ENCODE measurements around the gene WWOX.

The WWOX gene

DNA sequence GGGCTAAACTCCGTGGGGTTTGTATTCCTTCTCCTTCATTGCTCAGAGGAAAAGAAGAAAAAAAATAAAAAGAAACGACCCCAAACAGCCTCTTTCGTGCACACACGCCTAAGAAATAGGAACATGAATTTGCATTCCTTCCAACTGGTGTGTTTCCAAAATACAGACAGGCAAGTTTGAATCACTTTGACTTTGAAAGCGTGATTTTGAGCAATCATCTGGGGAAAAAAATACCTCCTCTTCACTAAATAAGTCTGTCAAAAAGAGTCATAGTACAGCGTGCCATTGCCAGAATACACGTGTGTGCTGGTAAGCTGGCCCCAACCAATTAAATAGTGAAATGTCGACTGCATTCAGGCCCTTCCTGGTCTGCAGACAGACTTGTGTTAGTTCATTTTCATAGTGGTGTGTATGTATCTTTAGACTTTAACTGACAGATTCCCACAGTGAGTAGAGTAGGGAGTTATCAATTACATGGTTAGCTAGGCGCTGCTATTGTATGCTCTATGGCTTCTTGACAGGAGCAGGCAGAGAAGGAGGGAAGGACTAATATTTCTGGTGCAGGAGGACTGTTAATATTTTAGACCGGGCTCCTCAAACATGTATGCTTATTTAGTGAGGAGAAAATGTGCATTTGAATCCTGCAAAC is 882.8 kb downstream of the WWOX start:
- no peak for DNase-seq (ENCODE audit: low read depth)
- no peak overlapping the region for H3K4me3 ChIP-seq (ENCODE audit: low read depth, low read length)
- TF ChIP-seq POLR2A (IDR thresholded peaks at IDR 0.05; ENCODE audit: extremely low read depth, insufficient read length) = no peak
- no peak for TF ChIP-seq MYC (IDR thresholded peaks at IDR 0.05; ENCODE audit: low read depth, low read length)
- TF ChIP-seq, protein P1, sequence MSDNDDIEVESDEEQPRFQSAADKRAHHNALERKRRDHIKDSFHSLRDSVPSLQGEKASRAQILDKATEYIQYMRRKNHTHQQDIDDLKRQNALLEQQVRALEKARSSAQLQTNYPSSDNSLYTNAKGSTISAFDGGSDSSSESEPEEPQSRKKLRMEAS (IDR thresholded peaks at IDR 0.05; ENCODE audit: low read depth, low read length) = no peak
- TF ChIP-seq, protein P2, sequence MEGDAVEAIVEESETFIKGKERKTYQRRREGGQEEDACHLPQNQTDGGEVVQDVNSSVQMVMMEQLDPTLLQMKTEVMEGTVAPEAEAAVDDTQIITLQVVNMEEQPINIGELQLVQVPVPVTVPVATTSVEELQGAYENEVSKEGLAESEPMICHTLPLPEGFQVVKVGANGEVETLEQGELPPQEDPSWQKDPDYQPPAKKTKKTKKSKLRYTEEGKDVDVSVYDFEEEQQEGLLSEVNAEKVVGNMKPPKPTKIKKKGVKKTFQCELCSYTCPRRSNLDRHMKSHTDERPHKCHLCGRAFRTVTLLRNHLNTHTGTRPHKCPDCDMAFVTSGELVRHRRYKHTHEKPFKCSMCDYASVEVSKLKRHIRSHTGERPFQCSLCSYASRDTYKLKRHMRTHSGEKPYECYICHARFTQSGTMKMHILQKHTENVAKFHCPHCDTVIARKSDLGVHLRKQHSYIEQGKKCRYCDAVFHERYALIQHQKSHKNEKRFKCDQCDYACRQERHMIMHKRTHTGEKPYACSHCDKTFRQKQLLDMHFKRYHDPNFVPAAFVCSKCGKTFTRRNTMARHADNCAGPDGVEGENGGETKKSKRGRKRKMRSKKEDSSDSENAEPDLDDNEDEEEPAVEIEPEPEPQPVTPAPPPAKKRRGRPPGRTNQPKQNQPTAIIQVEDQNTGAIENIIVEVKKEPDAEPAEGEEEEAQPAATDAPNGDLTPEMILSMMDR (IDR thresholded peaks at IDR 0.05; ENCODE audit: low read depth, low read length) = no peak

DNA sequence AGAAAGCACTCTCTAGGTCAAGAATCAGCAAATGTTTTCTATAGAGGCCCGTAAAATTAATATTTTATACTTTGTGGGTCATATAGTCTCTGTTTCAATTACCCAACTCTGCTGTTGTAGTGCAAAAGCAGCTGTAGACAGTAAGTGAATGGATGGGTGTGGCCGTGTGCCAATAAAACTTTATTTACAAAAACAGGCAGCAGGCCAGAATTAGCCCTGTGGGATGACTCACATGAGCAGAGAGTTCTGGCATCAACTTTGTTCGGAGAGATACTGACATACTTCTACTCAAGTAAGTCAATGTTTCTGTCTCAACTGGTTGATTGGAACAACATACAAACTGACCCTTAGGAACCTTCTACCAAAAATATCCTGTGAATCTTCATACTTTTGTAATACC is 884.9 kb downstream of the WWOX start:
- TF ChIP-seq, protein P2 (IDR thresholded peaks at IDR 0.05; ENCODE audit: low read depth, low read length) = no peak
- no peak for TF ChIP-seq MYC (IDR thresholded peaks at IDR 0.05; ENCODE audit: low read depth, low read length)
- TF ChIP-seq POLR2A (IDR thresholded peaks at IDR 0.05; ENCODE audit: extremely low read depth, insufficient read length) = no peak
- TF ChIP-seq, protein P1 (IDR thresholded peaks at IDR 0.05; ENCODE audit: low read depth, low read length) = no peak
- no peak for DNase-seq (ENCODE audit: low read depth)
- H3K4me3 ChIP-seq (ENCODE audit: low read depth, low read length) = no peak overlapping the region

DNA sequence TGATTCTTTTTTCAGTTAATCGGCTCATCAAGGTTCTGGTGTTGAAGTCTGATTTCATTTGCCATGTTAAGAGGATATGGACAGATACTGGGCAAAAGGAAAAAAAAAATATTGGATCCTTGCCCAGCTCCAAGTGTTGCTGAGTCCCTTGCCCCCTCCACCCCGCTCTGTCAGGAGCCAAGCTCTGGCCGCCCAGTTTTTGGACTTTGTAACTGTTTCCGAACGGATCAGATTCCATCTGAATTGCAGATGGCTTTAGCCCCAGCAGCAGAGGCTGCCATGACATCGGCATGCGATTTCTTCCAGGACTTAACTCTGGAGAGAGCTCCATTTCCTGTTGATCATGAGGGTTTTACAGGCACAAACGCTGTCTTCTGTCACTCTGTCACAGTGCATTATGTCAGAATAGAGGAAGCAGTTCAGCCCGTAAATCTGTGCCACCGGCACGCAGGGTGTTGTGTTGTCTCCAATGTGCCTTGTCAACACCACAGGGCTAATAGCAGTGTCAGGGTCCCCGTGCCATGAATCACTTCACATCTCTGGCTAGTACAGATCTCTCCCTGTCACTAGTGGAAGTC is 885.5 kb downstream of the WWOX start:
- TF ChIP-seq, protein P2 (IDR thresholded peaks at IDR 0.05; ENCODE audit: low read depth, low read length) = no peak
- TF ChIP-seq, protein P1 (IDR thresholded peaks at IDR 0.05; ENCODE audit: low read depth, low read length) = no peak
- TF ChIP-seq MYC (IDR thresholded peaks at IDR 0.05; ENCODE audit: low read depth, low read length) (no peak), POLR2A (IDR thresholded peaks at IDR 0.05; ENCODE audit: extremely low read depth, insufficient read length) (no peak)
- H3K4me3 ChIP-seq (ENCODE audit: low read depth, low read length) = no peak overlapping the region
- no peak for DNase-seq (ENCODE audit: low read depth)

DNA sequence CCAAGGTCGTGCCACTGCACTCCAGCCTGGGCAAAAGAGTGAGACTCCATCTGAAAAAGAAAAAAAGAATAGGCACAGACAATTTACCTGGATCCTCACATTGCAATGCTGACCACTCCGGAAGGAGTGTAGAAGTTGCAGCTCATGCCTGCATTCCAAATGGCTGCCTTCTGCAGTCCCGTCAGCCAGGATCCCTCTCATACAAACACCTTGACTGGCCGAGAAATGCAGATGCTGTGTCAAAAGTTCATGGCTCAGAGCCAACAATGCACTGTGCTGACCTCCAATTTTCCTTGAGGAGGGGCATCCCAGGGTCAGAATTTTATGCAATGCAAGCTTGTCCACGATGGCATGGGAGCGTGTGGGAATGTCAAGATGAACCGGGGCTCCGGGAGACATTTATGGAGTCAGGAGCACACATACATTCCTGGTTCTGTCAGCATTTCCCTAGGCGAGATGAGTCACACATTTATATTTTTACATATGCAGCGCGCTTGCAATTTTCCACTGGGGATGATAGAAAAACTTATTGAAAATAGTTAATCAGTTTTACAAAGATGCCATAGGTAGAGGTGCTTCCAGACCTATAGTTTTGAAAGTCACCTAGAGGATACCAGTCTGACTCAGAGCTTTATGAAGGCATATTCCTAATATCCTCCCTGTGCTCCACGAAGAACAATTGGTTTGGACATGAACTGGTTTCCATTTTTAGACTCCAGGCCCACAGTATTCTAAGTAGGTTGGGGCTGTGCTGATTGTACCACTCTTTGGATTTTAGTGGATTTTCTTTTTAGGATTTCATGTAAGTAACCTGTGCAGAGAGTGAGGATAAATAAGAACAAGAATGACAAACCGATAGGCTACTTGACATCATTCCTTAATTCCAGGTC is 886.5 kb downstream of the WWOX start:
- no peak overlapping the region for H3K4me3 ChIP-seq (ENCODE audit: low read depth, low read length)
- DNase-seq (ENCODE audit: low read depth) = no peak
- TF ChIP-seq POLR2A (IDR thresholded peaks at IDR 0.05; ENCODE audit: extremely low read depth, insufficient read length) = no peak
- no peak for TF ChIP-seq MYC (IDR thresholded peaks at IDR 0.05; ENCODE audit: low read depth, low read length)

DNA sequence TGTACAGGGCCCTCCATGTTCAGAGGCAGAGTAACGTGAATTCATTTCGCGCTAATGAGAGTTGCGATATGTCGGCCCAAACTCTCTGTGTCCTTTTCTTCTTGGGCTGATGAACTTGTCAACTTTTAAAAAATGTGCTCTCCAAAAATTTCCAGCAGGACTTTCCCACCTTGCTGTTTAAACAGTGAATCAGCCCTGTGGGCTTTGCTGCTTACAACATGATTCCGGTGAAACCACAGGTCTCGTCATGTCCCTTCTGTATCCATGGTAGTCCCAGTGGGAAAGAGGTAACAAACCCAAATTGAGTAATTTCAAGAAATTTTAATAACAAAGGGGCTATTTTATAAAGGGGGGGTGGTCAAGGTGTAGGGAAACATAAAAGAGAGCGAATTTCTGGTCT is 888.2 kb downstream of the WWOX start:
- TF ChIP-seq, protein P1 (IDR thresholded peaks at IDR 0.05; ENCODE audit: low read depth, low read length) = no peak
- TF ChIP-seq MYC (IDR thresholded peaks at IDR 0.05; ENCODE audit: low read depth, low read length) (no peak), POLR2A (IDR thresholded peaks at IDR 0.05; ENCODE audit: extremely low read depth, insufficient read length) (no peak)
- TF ChIP-seq, protein P2 (IDR thresholded peaks at IDR 0.05; ENCODE audit: low read depth, low read length) = no peak
- no peak overlapping the region for H3K4me3 ChIP-seq (ENCODE audit: low read depth, low read length)
- DNase-seq (ENCODE audit: low read depth) = no peak

All from NB4 (cell line).